MM.1S (cell line): ENCODE measurements around the gene STAG1.

Experiments used
- EZH2 ChIP-seq: fragments of 300-600 bp; sonication (generic); optimal IDR thresholded peaks from 2 replicates; pipeline ENCODE3; 2017; ENCODE audit warnings: low read depth, mild to moderate bottlenecking, antibody characterized with exemption, low read length, mixed read lengths
- TF ChIP-seq, protein P1 (sequence below): fragments of 300-600 bp; sonication (generic); IDR thresholded peaks from 2 replicates; pipeline ENCODE4 v1.5.1; 2016; ENCODE audit warnings: antibody characterized with exemption, low read length, mixed read lengths

- no peak for TF ChIP-seq EZH2
- TF ChIP-seq, protein P1, sequence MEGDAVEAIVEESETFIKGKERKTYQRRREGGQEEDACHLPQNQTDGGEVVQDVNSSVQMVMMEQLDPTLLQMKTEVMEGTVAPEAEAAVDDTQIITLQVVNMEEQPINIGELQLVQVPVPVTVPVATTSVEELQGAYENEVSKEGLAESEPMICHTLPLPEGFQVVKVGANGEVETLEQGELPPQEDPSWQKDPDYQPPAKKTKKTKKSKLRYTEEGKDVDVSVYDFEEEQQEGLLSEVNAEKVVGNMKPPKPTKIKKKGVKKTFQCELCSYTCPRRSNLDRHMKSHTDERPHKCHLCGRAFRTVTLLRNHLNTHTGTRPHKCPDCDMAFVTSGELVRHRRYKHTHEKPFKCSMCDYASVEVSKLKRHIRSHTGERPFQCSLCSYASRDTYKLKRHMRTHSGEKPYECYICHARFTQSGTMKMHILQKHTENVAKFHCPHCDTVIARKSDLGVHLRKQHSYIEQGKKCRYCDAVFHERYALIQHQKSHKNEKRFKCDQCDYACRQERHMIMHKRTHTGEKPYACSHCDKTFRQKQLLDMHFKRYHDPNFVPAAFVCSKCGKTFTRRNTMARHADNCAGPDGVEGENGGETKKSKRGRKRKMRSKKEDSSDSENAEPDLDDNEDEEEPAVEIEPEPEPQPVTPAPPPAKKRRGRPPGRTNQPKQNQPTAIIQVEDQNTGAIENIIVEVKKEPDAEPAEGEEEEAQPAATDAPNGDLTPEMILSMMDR = no peak
Measured at GRCh38 chr3:136612512-136612911, 139.7 kb downstream of the STAG1 start.
